GM12864 (cell line): ENCODE data around the gene DHX34.

Source experiments
- DNase-seq: peaks from one replicate; pipeline ENCODE4 v3.0.0-alpha.2; 2011; ENCODE audit warnings: low read depth
- H3K4me3 ChIP-seq: 2 replicates; pipeline ENCODE4 v1.5.1; 2011; ENCODE audit warnings: mild to moderate bottlenecking, low read depth, low read length, control low read depth
- TF ChIP-seq, protein P1 (sequence below): IDR thresholded peaks from 2 replicates; pipeline ENCODE4 v1.5.1; 2011; ENCODE audit warnings: low read depth, mild to moderate bottlenecking, moderate library complexity, low read length, control low read depth, inconsistent platforms; ENCODE audit errors: missing control alignments

The DHX34 gene

GRCh38 chr19:47371261-47371660 lies 22.1 kb downstream of the DHX34 start:
- DNase-seq: no peak
- TF ChIP-seq, protein P1, sequence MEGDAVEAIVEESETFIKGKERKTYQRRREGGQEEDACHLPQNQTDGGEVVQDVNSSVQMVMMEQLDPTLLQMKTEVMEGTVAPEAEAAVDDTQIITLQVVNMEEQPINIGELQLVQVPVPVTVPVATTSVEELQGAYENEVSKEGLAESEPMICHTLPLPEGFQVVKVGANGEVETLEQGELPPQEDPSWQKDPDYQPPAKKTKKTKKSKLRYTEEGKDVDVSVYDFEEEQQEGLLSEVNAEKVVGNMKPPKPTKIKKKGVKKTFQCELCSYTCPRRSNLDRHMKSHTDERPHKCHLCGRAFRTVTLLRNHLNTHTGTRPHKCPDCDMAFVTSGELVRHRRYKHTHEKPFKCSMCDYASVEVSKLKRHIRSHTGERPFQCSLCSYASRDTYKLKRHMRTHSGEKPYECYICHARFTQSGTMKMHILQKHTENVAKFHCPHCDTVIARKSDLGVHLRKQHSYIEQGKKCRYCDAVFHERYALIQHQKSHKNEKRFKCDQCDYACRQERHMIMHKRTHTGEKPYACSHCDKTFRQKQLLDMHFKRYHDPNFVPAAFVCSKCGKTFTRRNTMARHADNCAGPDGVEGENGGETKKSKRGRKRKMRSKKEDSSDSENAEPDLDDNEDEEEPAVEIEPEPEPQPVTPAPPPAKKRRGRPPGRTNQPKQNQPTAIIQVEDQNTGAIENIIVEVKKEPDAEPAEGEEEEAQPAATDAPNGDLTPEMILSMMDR: no peak
- H3K4me3 ChIP-seq: no peak overlapping the region

DNA sequence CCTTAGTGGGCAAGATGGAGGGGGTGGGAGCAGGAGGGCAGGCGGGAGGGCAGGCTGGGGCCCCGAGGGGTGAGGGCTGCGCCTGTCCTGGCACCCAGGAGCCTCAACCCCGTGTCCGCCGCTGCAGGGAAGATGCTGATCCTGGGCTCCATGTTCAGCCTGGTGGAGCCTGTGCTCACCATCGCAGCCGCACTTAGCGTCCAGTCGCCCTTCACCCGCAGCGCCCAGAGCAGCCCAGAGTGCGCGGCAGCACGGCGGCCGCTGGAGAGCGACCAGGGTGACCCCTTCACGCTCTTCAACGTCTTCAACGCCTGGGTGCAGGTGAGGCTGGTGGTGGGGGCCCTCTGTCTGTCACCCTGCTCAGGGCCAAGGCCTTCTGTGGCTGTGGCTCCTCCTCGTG lies 23.5 kb downstream of the DHX34 start:
- DNase-seq: no peak
- TF ChIP-seq, protein P1: no peak
- no peak overlapping the region for H3K4me3 ChIP-seq

DNA sequence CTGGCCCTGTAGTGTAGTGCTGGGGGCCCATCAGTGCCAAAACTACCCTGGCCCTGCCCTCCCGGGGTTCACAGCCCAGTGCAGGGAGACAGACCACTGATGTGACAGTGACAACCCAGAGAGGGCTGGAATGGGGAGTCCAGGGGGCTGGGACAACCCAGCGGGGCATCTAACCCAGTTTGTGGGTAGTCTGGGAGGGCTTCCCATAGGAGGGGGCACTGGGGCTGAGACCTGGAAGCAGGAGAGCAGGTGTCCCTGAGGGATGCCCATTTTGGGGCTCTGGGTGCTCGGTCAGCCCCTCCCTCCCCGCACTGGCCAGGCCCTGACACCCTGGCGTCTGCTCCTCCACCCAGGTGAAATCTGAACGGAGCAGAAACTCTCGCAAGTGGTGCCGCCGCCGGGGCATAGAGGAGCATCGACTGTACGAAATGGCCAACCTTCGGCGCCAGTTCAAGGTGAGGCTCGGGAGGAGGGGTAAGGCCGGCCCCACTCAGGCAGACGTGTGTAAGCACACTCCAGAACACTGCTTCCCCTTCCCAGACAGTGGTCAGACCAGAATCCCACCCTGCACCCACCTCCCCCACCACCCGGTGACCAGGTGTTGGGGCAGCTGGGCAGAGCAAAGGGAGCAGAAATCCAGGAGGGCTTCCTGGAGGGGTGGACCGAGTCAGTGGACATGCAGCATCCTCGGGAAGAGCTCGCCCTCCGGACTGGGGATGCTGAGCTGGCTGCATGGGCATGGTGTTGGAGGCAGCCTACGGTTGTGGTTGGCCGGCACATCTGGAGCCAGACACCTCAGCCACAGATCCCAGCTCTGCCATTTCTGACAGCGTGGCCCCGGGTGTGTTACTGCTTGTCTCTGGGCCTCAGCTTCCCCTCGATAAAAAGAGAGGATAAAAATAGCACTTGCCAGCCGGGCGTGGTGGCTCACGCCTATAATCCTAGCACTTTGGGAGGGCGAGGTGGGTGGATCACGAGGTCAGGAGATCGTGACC lies 24.4 kb downstream of the DHX34 start:
- TF ChIP-seq, protein P1: no peak
- DNase-seq: no peak
- H3K4me3 ChIP-seq: no peak overlapping the region

DNA sequence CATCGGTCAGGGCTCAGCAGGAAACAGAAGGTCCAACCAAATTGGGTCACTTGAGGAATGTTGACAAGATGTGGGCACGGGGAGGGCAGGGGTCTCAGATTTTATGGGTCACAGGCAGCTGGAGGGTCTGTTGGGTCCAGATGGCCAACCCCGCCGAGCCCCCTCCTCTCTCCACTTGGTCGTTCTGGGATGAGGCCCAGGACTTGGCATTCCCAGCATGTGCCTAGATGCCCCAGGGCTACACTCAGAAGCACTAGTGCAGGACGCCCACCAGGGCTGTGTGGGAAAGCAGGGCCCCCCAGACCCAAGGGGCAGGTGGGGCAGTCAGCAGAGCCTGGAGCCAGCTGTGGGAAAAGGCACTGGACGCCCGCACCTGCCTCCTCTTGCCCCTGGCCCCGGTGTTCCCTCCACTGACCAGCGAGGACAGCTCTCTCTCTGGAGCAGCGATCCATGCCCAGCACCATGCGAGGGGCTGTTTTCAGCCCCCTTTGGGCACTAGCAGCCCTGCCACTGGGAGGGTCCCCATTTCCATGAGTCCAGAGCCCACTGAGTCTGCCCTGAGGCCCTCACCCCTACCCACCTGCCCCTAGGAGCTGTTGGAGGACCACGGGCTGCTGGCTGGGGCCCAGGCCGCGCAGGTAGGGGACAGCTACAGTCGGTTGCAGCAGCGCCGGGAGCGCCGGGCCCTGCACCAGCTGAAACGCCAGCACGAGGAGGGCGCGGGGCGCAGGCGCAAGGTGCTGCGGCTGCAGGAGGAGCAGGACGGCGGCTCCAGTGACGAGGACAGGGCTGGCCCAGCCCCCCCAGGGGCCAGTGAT lies 26.0 kb downstream of the DHX34 start:
- DNase-seq: no peak
- TF ChIP-seq, protein P1: no peak
- no peak overlapping the region for H3K4me3 ChIP-seq

GRCh38 chr19:47375694-47376588 lies 26.8 kb downstream of the DHX34 start:
- TF ChIP-seq, protein P1: no peak
- no peak for DNase-seq
- no peak overlapping the region for H3K4me3 ChIP-seq

DNA sequence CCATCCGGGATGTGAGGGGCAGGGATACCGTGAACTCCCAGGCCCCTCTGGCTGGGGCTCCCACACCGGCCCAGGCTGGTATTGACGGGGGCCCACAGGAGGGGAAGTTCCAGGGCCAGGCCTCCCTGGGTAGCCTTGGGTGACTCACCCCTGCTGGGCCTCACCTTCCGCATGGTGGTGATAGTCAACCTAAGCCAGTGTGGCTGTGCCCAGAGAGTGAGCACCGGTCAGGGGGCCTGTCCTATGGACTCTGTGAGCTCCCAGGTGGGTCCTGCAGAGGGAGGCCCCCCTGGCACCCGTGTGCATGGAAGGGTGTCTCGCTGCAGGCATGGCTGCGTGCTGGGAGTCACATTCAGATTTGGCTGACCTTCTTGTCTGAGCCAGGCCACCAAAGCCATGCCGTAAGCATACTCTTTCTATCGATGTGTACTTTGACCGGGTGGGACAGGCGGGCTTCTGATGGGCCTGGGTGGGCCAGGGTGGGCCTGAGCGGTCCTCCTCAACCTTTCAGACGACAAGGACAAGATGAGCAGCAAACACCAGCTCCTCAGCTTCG lies 27.6 kb downstream of the DHX34 start:
- DNase-seq: no peak
- TF ChIP-seq, protein P1: no peak

More for the DNA sequence above, 27.6 kb downstream of the DHX34 start:
- no peak overlapping the region for H3K4me3 ChIP-seq
